HG03558 (cell line): Measurements from ENCODE around the gene RASGEF1C.

Source experiments
- ATAC-seq: cut with Tn5 transposase; IDR thresholded peaks from one replicate; pipeline ENCODE4 v1.9.1; 2021; ENCODE audit warnings: moderate number of reproducible peaks; ENCODE audit not compliant: unreplicated experiment; ENCODE audit errors: extremely low read depth

The RASGEF1C gene

GRCh38 chr5:180166176-180166575 lies 42.8 kb downstream of the RASGEF1C start:
- ATAC-seq: no peak

- ATAC-seq: no peak
Measured at GRCh38 chr5:180162304-180162661, 46.7 kb downstream of the RASGEF1C start.

DNA sequence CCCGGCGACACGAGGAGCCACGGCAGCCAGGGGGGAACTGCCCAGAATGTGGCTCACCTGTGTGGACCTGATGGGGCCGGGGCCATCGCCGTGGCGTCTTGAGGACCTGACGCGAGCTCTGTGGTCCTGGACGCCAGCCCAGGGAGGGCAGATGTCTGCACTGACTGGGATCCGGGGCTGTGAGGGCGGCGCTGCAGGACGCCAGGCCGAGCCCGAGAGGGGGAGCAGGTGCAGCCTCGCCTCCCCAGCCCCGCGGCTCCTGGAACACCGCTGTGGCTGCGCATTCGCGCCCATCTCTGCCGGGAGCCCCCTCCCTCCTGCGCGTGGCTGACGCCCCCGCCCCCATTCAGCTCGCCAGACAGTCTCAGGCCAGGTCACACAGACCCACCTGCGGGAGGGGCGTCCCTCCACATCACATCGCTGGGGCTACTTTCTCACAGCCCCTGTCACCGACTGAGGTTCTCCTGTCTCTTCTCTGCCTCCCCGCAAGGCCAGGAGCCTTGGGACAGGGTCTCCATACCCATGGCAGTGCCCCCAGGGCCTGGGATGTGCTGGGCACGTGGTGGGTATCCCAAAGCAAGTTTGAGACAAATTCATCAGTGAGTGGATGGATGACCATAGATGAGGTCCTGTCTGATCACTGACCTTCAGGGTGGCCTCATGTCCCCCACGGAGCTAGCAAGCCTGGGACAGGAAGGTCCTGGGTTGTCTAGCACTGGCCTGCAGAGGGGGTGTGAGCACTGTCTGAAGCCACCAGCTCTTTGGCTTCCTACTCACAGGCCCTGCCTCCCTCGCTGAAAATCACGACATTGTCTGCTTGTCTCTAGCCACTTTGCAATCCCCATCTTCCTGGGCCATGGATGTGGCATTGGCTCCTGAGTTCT lies 47.3 kb downstream of the RASGEF1C start:
- no peak for ATAC-seq

- ATAC-seq: no peak
Measured at GRCh38 chr5:180160789-180161188, 48.2 kb downstream of the RASGEF1C start.

- no peak for ATAC-seq
Measured at GRCh38 chr5:180160215-180160614, 48.8 kb downstream of the RASGEF1C start.

- ATAC-seq: no peak
Measured at GRCh38 chr5:180159756-180160155, 49.3 kb downstream of the RASGEF1C start.

DNA sequence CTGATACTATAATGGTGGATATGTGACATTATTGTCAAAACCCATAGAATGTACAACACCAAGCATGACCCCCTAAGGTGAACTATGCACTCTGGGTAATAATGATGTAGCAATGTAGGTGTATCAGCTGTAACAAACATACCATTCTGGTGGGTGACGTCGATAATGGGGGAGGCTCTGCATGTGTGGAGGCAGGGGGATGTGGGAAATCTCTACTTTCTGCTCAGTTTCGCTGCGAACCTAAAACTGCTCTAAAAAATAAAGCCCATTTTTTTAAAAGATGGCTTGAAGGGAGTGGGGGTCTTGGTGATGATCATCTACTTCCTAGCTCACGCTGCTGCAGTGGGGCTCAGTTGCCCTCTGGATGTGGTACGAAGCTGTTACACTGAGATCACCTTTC lies 51.1 kb downstream of the RASGEF1C start:
- ATAC-seq: no peak

- no peak for ATAC-seq
Measured at GRCh38 chr5:180156141-180156540, 52.9 kb downstream of the RASGEF1C start.

DNA sequence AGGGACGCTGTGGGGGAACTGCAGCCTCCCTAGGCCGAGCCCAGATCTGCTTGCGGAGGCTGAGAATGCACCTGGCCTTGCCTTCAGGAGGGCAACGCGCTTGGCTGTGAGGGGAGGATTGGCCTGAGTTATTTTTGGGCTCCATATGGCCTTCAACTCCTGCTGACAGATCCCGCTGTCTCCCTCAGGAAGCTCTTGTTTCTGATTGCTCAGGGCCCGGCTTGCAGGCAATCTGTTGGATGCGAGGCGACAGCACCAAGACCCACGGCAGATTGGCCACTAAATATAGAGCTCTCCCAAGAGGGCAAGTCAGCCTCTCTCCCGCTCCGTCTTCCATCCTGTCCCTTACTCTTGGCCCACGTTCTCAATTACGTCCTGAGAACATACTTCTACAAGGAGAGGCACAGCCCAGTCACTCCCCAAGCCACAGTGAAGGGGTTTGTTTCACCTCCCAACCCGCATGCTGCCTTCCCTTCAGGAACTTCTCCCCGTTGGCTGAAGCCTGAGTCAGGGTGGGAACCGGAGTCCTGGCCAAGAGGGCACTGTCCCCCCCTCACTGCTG lies 53.6 kb downstream of the RASGEF1C start:
- ATAC-seq: no peak

DNA sequence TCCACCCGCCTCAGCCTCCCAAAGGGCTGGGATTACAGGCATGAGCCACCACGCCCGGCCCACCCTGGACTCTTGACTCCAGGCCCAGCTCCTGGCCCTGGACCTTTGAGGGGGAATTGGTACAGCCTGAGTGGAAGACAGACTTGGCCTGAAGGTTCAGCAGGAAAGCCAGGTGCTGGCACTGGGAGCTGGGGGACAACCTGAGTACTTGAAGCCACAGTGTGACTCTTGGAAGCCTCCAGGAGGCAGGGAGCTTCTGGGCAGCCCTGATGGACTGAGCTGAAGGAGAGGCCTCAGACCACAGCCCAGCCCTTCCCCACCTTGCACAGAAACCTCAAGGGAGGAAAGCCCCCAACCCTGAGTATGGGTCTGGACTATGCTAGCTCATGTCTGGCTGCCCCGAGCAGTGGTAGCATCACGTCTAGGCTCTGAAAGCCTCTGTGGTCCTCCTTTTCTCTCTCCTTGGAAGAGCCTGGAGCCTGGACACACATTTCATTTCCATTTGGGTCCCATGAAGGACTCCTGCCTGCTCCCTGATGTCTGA lies 54.1 kb downstream of the RASGEF1C start:
- ATAC-seq: no peak

- no peak for ATAC-seq
Measured at GRCh38 chr5:180153991-180154390, 55.0 kb downstream of the RASGEF1C start.

- ATAC-seq: no peak
Measured at GRCh38 chr5:180153099-180153498, 55.9 kb downstream of the RASGEF1C start.

DNA sequence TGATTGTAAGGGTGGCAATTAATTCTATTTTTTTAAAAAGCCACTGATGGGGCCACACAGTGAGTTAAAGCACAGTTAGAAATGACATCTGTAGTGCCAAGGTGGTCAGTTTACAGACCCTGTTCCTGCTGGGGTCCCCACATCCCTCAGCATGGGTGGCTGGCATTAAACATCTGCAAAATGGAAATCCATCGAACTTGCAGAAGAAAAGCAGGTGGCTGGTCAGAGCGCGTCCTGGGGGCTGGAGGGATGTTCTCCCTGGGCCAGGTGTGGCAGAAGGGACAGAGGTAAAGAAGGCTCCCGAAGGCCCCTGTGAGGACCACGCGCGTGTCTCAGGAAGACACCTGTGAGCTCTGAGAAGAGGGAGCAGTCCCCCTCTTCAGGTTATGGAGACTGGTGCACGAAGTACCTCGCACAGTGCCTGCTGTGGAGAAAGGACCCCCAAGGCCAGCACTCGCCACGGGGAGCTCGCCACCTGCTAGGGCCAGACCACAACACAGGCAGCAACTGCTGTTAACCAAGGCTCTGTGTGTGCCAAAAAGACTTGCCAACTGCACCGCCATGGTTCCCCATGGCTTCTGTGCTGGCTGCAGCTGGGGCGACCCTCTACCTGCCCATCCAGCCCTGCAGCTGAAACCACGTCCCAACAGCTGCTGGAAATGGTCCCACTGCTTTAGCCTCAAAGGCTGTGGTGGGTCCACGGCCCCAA lies 65.2 kb downstream of the RASGEF1C start:
- ATAC-seq: no peak

- ATAC-seq: no peak
Measured at GRCh38 chr5:180142824-180143610, 66.0 kb downstream of the RASGEF1C start.

- ATAC-seq: no peak
Measured at GRCh38 chr5:180142021-180142765, 66.8 kb downstream of the RASGEF1C start.

- ATAC-seq: no peak
Measured at GRCh38 chr5:180141068-180141660, 67.8 kb downstream of the RASGEF1C start.

DNA sequence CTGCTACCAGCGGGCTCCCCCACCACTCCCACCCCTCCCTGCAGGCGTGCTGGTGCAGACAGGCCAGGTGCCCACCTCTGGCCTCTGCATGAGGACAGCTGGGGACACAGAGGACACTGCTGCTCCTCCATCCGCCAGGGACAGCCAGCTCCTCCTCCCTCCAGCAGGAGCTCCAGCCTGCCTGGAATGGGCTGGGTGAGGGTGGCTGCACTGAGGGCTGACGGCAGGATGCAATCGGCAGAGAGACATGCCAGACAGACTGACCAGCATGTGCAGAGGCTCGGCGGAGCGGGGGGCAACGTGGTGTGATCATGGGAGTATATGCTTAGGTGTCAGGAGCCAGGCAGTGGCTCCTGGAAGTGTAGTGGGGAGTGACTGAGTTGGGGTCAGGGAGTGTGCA lies 68.4 kb downstream of the RASGEF1C start:
- ATAC-seq: no peak

GRCh38 chr5:180140079-180140554 lies 68.9 kb downstream of the RASGEF1C start:
- ATAC-seq: no peak

GRCh38 chr5:180139731-180140055 lies 69.3 kb downstream of the RASGEF1C start:
- no peak for ATAC-seq
